NT2/D1 (cell line): ENCODE measurements around the gene ZDHHC16.

Experiments used
- SUZ12 ChIP-seq: IDR thresholded peaks from 2 replicates; pipeline ENCODE4 v1.6.1; 2011; ENCODE audit not compliant: insufficient read length, insufficient read depth; ENCODE audit errors: extremely low read depth
- YY1 ChIP-seq: IDR thresholded peaks from 2 replicates; pipeline ENCODE4 v1.6.1; 2011; ENCODE audit not compliant: insufficient read length, insufficient read depth
- ZNF274 ChIP-seq: IDR thresholded peaks from 2 replicates; pipeline ENCODE4 v1.6.1; 2011; ENCODE audit warnings: mild to moderate bottlenecking, low read depth, low read length

DNA sequence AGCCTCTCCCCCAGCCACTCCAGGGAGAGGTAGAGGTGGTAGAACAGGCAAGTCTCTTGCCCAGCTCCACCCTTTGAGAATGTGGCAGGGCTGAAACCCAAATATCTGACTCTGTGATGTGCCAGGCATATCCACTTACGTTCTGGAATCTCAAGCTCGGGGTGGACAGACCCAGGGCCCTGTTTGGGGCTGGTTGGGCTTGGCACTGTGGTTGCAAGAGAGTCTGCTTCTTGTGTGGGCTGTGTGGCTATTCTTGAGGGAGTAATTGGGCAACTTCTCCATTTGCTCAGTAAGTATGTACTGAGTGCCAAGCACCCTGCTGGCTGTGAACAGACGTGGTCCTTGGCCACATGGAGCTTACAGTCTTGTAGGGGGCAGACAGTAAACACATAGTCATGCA is 57.4 kb downstream of the ZDHHC16 start:
- no peak for TF ChIP-seq ZNF274
- no peak for TF ChIP-seq YY1
- TF ChIP-seq SUZ12, result no peak
